ENCODE results near the gene EZR.

DNA sequence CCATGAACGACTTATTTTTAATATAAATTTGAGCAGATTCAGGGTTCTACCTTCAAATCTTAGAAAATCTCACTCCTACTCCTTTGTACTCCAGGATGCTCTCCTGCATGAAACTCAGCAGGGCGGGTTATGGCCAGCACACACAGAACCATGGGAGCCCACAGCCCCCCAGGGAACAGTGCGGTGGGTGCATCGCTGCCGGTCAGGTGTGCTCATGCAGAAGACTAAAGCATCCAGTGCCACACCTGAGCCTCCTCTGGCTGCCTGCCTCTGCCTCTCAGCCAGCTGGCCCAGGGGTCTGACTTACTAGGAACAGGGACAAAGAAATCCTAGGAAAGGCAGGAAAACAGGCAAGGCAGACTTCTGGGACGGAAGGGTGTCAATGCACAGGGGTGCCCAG, 31.8 kb downstream of the EZR start:
- TF ChIP-seq, protein P1, sequence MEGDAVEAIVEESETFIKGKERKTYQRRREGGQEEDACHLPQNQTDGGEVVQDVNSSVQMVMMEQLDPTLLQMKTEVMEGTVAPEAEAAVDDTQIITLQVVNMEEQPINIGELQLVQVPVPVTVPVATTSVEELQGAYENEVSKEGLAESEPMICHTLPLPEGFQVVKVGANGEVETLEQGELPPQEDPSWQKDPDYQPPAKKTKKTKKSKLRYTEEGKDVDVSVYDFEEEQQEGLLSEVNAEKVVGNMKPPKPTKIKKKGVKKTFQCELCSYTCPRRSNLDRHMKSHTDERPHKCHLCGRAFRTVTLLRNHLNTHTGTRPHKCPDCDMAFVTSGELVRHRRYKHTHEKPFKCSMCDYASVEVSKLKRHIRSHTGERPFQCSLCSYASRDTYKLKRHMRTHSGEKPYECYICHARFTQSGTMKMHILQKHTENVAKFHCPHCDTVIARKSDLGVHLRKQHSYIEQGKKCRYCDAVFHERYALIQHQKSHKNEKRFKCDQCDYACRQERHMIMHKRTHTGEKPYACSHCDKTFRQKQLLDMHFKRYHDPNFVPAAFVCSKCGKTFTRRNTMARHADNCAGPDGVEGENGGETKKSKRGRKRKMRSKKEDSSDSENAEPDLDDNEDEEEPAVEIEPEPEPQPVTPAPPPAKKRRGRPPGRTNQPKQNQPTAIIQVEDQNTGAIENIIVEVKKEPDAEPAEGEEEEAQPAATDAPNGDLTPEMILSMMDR (IDR thresholded peaks at IDR 0.05) = no peak
- no peak for TF ChIP-seq POLR2AphosphoS5 (IDR thresholded peaks at IDR 0.05; ENCODE audit: low read depth, low read length)
- TF ChIP-seq SIN3A (IDR thresholded peaks at IDR 0.05; ENCODE audit: borderline replicate concordance, insufficient read depth, low read depth, low read length) = no peak
- TF ChIP-seq TCF7L2 (IDR thresholded peaks at IDR 0.05; ENCODE audit: low read depth, low read length) = no peak
